Gastroesophageal sphincter (tissue), 4 donors: ENCODE data around the gene SPATA31A1. TPM values are rescaled to one million over a fixed set of nuclear protein-coding genes. Genes with fewer than 3 reads are reported as not detected.
"Not testable (repeated sequence)": the region's sequence is repeated elsewhere in the genome, so short reads cannot be mapped to it uniquely, and the experiment has no call there.

Source experiments
- ATAC-seq: fragments of 150-250 bp; one replicate; pipeline ENCODE4 v1.9.1; 2016; ENCODE audit warnings: mild to moderate bottlenecking, moderate library complexity
- H3K27ac ChIP-seq, 4 donors: fragments of 200-600 bp; sonication (generic) in 3 of 4; 1 replicate in 3 of 4; 2 replicates in 1 of 4; pipeline ENCODE4 v1.5.1; 2016 to 2019
- H3K27me3 ChIP-seq: fragments of 200-600 bp; sonication (generic); one replicate; pipeline ENCODE4 v1.5.1; 2019
- H3K36me3 ChIP-seq, 2 donors: fragments of 200-600 bp; sonication (generic); one replicate each; pipeline ENCODE4 v1.5.1; 2019; ENCODE audit warnings: control low read depth in 1 of 2
- H3K4me1 ChIP-seq, 3 donors: fragments of 200-600 bp; sonication (generic); 1 replicate in 2 of 3; 2 replicates in 1 of 3; pipeline ENCODE4 v1.5.1; 2016 to 2019; ENCODE audit warnings: control low read depth in 2 of 3
- H3K4me3 ChIP-seq, 2 donors: fragments of 200-600 bp; sonication (generic); one replicate each; pipeline ENCODE4 v1.5.1; 2019; ENCODE audit warnings: mild to moderate bottlenecking in 1 of 2, moderate library complexity in 1 of 2
- H3K9me3 ChIP-seq, 3 donors: fragments of 200-600 bp; sonication (generic); one replicate each; pipeline ENCODE4 v1.5.1; 2017 to 2019; ENCODE audit warnings: control low read depth in 2 of 3
- WGBS, 2 donors: methylation state at CpG; one replicate each; pipeline ENCODE4 v1.1.5; 2018; ENCODE audit warnings: low coverage in 1 of 2; 5-methylcytosine and 5-hydroxymethylcytosine counted together
- total RNA-seq, 4 donors: library from RNA; depleted of rRNA; stranded (reverse); fragments of >200 nt; gene quantifications; one replicate each; pipeline ENCODE4 v1.1.0, GENCODE V29; 2016

Gene SPATA31A1
- under 1 TPM in 1 of 4 donors, not detected in 3; 0.08 TPM for total RNA-seq

- not testable (repeated sequence) for H3K9me3 ChIP-seq, H3K36me3 ChIP-seq, H3K4me3 ChIP-seq, H3K27ac ChIP-seq, ATAC-seq, H3K27me3 ChIP-seq, H3K4me1 ChIP-seq
- WGBS, 2 donors: no CpG with 5 or more reads among the region's 6 CpGs
Observed at GRCh38 chr9:39355369-39355768, at the start of gene SPATA31A1. Gene SPATA31A1 (plus strand): TSS chr9:39355669. CDS start chr9:39355731, 62 bp downstream.

GRCh38 chr9:39407261-39408204 lies 52.1 kb downstream of the SPATA31A1 start:
- not testable (repeated sequence) for H3K27ac ChIP-seq, H3K9me3 ChIP-seq
- WGBS, 2 donors: no CpG with 5 or more reads among the region's 2 CpGs

DNA sequence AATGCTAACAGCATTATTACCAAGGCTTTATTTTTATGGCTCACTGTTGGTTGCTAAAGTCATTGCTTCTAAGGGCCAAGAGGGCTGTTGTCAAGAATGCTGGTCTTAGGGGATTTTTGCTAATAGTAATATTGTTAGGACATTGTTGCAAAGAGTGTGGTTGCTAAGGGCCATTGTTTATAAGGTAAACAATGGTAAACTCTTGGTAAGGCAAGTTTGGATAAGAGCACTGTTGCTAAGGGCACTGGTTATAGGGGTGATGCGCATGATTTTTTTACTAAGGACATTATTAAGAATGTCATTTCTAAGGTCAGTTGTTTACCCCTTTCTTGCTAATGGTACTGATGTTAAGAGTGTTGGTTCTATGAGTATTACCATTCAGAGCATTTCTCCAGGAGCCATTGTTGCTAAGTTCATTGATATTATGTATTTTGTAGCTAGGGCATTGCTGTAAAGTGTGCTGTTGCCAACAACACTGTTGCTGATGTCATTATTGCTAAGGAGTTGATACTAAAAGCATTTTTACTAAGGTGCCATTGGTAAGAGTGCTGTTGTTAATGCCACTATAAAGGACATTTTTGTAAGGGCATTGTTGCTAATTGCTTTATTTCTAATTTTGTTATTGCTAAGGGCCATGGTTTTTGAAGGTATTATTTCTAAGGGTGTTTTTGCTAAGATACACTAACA lies 55.9 kb downstream of the SPATA31A1 start:
- H3K4me1 ChIP-seq, H3K4me3 ChIP-seq, H3K27ac ChIP-seq, H3K27me3 ChIP-seq, ATAC-seq, H3K9me3 ChIP-seq, H3K36me3 ChIP-seq: not testable (repeated sequence)
- WGBS, 2 donors: no CpG with 5 or more reads among the region's 1 CpG

More at GRCh38 chr9:39407261-39408204, 52.1 kb downstream of the SPATA31A1 start:
- not testable (repeated sequence) for H3K4me3 ChIP-seq, ATAC-seq, H3K4me1 ChIP-seq, H3K36me3 ChIP-seq, H3K27me3 ChIP-seq

Other genes starting within 250 kb of the SPATA31A1 start
- gene CNTNAP3, start 67.5 kb upstream of the SPATA31A1 start, total RNA-seq: 10 to 100 TPM; 31.5 to 65.1 (median 57.9) TPM